Measurements from ENCODE around the gene TRIM60. TPM values are rescaled to one million over a fixed set of nuclear protein-coding genes. Genes with fewer than 3 reads are reported as not detected.
"Not testable (repeated sequence)": the region's sequence is repeated elsewhere in the genome, so short reads cannot be mapped to it uniquely, and the experiment has no call there.

Gene TRIM60
- polyA plus RNA-seq, 1 donor, result not detected

DNA sequence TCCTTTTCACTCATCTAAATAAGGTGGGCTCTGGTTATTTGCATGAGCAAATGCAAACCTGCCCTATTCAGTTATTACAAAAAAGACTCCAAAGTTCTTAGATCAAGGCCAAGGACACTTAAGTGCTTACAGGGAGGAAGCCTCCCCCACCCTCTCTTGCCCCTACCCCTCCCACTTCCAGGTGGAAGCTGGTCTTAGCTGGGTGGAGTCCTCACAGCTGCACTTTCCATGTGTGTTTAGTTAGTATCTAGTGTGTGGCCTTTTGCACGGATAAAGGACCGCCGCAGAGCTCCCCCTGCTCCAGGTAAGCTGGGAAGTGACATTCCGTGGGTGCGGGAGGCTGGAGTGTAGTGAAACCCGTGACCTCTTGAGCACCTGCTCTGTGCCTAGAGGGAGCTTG, 21.8 kb downstream of the TRIM60 start, which contains the start of gene TRIM75:
Gene TRIM75 (plus strand): TSS at position 222 of the 400 bp plus-strand sequence. CDS start 5,282 bp downstream, outside the sequence.
- no peak for DNase-seq (ENCODE audit: low read depth)

DNA sequence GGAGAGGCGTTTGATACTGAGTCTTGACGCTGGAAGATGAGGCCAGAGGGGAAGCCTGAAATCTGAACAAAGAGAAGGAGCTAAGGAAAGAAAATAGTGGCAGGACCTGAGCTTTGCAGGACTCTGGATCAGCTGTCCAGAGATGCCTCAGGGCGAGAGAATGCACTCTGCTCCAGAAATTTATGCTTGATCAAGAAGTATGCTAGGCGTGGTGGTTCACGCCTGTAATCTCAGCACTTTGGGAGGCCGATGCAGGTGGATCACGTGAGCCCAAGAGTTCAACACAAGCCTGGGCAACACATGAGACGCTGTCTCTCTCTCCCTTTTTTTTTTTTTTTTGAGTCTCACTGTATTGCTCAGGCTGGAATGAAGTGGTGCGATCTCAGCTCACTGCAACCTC, 23.8 kb downstream of the TRIM60 start:
- no peak for DNase-seq (ENCODE audit: low read depth)

DNA sequence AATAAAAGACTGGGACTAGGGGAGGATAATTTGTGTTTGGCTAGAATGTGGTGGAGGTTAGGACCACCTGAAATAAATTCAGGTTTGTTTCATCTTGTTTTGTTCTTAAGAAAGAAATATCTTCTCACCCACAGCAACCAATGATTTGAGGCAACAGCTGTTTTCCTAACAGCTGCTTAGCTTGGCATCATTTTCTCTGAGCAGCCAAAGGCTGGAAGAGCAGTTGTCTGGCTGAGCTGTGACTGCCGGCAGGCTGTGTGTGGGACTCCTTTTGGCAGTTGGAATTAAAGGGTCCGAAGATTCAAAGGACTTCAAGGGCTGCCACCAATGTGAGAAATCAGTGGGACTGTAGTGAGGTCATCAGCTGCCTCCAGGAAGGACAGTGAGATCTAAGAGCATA, 26.9 kb downstream of the TRIM60 start:
- DNase-seq (ENCODE audit: low read depth), result peak; percentile 13

DNA sequence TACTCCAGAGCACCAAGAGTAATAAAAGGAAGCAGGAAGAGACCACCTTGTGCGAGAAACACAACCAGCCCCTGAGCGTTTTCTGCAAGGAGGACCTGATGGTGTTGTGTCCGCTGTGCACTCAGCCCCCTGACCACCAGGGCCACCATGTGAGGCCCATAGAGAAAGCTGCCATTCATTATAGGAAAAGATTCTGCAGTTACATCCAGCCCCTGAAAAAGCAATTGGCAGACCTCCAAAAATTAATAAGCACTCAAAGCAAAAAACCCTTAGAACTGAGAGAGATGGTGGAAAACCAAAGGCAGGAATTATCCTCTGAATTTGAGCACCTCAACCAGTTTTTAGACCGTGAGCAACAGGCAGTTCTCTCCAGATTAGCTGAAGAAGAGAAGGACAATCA, 27.6 kb downstream of the TRIM60 start:
- DNase-seq (ENCODE audit: low read depth), result no peak

DNA sequence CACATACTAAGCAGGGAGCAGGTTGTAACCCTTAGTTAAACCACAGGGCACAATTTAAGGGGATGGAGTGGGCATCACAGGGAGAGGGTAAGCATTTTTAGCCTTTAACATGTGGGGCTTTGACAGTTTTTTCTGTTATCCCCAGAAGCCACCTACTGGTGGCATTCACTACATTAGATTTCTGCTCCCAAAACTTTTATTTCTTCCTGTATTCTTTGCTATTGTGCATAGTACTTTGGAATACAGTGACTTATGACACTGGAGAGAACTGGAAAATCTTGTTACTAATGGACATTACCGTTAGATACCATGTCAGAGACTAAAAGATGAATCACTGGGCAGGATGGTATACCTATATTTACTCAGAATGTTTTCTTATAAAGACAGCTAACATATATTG, 29.1 kb downstream of the TRIM60 start:
- DNase-seq (ENCODE audit: low read depth), result no peak

DNA sequence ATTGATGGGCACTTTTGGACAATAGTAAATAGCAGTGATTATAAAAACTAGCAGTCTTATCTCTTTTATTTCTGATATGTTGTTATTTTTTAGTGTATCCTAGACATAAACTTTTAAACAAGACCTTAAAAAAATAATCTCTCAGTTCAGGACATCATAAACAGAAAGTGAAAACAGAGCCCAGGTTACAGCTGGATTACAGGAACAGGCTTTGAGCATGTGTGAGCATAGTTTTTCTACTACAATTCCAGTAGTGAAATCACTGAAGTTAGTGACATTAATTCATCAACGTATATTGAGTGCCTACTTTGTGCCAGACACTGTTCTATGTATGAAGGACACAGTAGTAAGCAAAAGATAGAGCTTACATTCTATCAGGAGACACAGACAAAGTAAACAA, 38.8 kb downstream of the TRIM60 start:
- no peak for DNase-seq (ENCODE audit: low read depth)

DNA sequence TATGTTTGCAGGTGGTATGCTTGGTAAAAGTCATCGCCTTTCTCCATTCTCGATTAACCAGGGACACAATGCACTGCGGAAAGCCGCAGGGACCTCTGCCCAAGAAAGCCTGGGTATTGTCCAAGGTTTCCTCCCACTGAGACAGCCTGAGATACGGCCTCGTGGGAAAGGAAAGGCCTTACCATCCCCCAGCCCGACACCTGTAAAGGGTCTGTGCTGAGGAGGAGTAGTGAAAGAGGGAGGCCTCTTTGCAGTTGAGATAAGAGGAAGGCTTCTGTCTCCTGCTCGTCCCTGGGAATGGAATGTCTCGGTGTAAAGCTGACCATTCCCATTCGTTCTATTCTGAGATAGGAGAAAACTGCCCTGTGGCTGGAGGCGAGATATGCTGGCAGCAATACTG, 41.5 kb downstream of the TRIM60 start:
- DNase-seq (ENCODE audit: low read depth), result not testable (repeated sequence)

DNA sequence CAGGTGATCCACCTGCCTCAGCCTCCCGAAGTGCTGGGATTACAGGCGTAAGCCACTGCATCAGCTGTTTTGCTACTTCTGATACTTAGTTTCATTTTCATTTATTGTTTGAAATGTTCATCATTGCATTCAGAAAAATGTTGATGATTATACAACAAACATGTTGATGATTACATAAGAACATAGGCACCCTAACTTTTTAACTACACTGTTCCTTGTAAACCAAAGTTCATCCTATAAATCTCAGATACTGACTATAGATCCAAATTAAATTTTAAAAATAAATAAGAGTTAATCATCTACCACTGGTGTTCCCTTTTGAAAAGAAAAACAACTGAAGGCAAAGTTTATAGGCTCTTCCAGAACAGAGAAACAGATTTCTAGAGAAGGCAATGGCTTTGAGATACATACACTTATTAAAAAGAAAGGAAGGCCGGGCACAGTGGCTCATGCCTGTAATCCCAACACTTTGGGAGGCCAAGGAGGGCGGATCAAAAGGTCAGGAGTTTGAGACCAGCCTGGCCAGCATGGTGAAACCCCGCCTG, 45.3 kb downstream of the TRIM60 start:
- DNase-seq (ENCODE audit: low read depth), result no peak

DNA sequence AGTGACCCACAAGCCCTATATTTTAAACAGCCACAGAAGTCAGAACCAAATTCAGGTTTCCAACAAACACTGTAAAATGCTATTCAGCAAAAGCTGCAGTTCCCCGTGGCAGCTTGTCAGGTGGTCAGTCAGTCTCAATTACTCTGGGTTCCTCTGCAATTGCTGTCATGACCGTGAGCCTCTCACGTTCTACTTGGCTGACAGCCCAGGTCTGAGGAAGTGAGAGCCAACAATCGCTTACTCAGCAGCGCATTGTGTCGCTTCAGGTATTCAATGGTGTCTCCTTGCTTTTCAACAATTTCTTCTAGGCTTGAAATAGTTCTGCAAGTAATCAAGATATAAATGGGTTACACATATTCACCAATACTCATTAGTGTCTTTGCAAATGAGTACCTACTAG, 47.7 kb downstream of the TRIM60 start:
- no peak for DNase-seq (ENCODE audit: low read depth)

DNA sequence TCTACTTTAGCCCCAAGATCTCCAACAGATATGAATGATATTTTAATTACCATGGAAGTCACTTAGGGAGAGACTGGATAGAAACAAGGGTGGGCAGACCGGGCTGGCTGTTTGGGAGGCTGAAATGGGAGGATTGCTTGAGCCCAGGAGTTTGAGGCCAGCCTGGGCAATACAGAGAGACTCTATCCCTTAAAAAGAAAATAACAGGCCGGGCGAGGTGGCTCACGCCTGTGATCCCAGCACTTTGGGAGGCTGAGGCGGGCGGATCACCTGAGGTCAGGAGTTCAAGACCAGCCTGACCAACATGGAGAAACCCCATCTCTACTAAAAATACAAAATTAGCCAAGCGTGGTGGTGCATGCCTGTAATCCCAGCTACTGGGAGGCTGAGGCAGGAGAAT, 53.0 kb downstream of the TRIM60 start:
- DNase-seq (ENCODE audit: low read depth), result not testable (repeated sequence)

DNA sequence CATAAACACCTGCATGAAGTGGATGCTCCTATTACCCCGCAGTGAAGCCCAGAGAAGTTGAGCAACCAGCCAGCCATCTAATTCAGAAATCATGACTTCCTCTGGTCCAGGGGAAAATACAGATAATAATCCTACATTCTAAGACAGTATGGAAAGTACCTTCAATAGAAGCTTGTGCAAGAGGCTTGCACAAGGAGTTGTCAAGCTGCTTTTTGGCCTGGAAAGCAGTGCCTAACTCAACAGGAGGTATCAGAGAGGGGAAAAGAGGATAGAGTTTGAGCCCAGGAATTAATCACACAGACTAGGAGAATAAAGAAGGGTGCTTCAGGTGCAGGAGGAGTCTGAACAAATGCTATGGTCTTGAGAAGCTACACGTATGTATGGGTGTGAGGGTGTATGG, 54.1 kb downstream of the TRIM60 start:
- DNase-seq (ENCODE audit: low read depth), result no peak

DNA sequence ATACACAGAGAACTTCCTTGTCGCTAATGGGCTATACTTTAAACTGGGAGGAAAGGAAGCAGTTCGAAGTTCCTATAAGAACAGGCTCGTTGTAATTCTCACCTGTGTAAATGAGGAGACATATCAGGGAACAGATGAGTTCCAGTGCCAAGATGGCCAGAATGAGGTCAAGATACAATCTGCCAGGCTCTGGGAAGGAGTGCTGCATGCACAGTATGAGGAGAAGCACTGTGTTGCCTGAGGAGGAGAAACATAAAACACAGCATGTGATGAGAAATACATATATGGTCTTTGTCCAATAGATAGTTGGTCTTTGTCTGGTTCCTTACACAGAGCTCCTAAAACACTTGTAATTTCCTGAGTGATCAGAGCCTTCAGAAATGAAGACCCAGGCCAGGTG, 56.6 kb downstream of the TRIM60 start:
- no peak for DNase-seq (ENCODE audit: low read depth)

Other genes with a start within 250 kb of the TRIM60 start
- 0.25 TPM for gene APELA, start 154.8 kb upstream of the TRIM60 start, polyA plus RNA-seq (ENCODE audit: insufficient read length)
- gene TRIM61, start 54.3 kb upstream of the TRIM60 start, polyA plus RNA-seq (ENCODE audit: insufficient read length), result 2.7 TPM
- gene TRIM75, start 21.9 kb downstream of the TRIM60 start, polyA plus RNA-seq (ENCODE audit: insufficient read length), result 0.10 TPM
- gene TMEM192, start 80.9 kb downstream of the TRIM60 start, polyA plus RNA-seq (ENCODE audit: insufficient read length), result 13.4 TPM
- 6.6 TPM for gene KLHL2, start 175.6 kb downstream of the TRIM60 start, polyA plus RNA-seq (ENCODE audit: insufficient read length)